GM23338 (cell line): Measurements from ENCODE around the gene TMA7B.

Experiments
- CREB1 ChIP-seq: fragments of 250-450 bp; sonication (Bioruptor Pico); IDR thresholded peaks from 2 replicates; pipeline ENCODE4 v1.5.0; 2020; ENCODE audit warnings: low read depth, mild to moderate bottlenecking, moderate library complexity
- ETS1 ChIP-seq: IDR thresholded peaks from 2 replicates; pipeline ENCODE4 v1.6.1; 2016; ENCODE audit warnings: antibody characterized with exemption
- EZH2 ChIP-seq: fragments of 200-600 bp; sonication (generic); IDR thresholded peaks from one replicate; pipeline ENCODE4 v1.8.0; 2017; ENCODE audit warnings: antibody characterized with exemption, mild to moderate bottlenecking, low read depth; ENCODE audit not compliant: unreplicated experiment
- EZH2phosphoT487 ChIP-seq: fragments of 200-600 bp; sonication (generic); IDR thresholded peaks from one replicate; pipeline ENCODE4 v1.8.1; 2018; ENCODE audit warnings: antibody characterized with exemption; ENCODE audit not compliant: unreplicated experiment
- JUNB ChIP-seq: IDR thresholded peaks from one replicate; pipeline ENCODE4 v1.6.1; 2016; ENCODE audit warnings: antibody characterized with exemption; ENCODE audit not compliant: unreplicated experiment
- POLR2AphosphoS5 ChIP-seq: IDR thresholded peaks from 2 replicates; pipeline ENCODE4 v1.6.1; 2016; ENCODE audit warnings: antibody characterized with exemption, low read depth
- STAT1 ChIP-seq: IDR thresholded peaks from one replicate; pipeline ENCODE4 v1.6.1; 2016; ENCODE audit warnings: antibody characterized with exemption; ENCODE audit not compliant: unreplicated experiment
- ZNF114 ChIP-seq: fragments of 250-450 bp; sonication (Bioruptor Pico); IDR thresholded peaks from 2 replicates; pipeline ENCODE4 v1.5.0; 2020; ENCODE audit warnings: mild to moderate bottlenecking, moderate library complexity
- ZNF331 ChIP-seq: fragments of 250-450 bp; sonication (Bioruptor Pico); IDR thresholded peaks from 2 replicates; pipeline ENCODE4 v1.5.0; 2020; ENCODE audit warnings: low read depth, mild to moderate bottlenecking, moderate library complexity
- TF ChIP-seq, protein P1 (sequence below), 2 experiments: fragments of 200-600 bp in 1 of 2; sonication (generic) in 1 of 2; conservative IDR thresholded peaks; 2 replicates each; pipeline versions ENCODE4 v1.5.1 to v1.6.1; 2016 to 2017; ENCODE audit warnings: antibody characterized with exemption in 2 of 2, low read depth in 2 of 2, mild to moderate bottlenecking in 2 of 2, moderate library complexity in 1 of 2
- TF ChIP-seq, protein P2 (sequence below): IDR thresholded peaks from one replicate; pipeline ENCODE4 v1.6.1; 2018; ENCODE audit warnings: antibody characterized with exemption; ENCODE audit not compliant: unreplicated experiment
- TF ChIP-seq, protein P3 (sequence below): fragments of 250-450 bp; sonication (Bioruptor Pico); IDR thresholded peaks from 2 replicates; pipeline ENCODE4 v1.5.0; 2020; ENCODE audit warnings: mild to moderate bottlenecking, moderate library complexity

DNA sequence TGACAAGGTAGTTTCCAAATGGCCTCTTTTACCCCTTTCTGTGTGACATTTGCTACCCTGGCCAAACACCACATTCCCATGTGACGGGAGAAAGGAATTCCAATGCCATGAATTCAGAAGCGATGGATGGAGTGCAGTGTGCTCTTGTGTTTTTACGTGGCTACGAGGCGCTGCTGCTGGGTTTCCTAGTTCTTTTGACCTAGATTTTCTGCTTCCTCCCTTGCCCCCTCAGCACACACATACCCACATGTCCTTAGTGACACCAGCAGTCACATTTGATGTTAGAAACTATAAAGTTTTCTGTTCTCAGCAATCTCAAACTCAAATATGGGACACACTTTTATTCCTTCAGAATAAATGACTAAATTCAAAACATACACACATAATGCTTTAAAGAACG is 7.8 kb upstream of the TMA7B start:
- TF ChIP-seq JUNB: no peak
- TF ChIP-seq, protein P1, sequence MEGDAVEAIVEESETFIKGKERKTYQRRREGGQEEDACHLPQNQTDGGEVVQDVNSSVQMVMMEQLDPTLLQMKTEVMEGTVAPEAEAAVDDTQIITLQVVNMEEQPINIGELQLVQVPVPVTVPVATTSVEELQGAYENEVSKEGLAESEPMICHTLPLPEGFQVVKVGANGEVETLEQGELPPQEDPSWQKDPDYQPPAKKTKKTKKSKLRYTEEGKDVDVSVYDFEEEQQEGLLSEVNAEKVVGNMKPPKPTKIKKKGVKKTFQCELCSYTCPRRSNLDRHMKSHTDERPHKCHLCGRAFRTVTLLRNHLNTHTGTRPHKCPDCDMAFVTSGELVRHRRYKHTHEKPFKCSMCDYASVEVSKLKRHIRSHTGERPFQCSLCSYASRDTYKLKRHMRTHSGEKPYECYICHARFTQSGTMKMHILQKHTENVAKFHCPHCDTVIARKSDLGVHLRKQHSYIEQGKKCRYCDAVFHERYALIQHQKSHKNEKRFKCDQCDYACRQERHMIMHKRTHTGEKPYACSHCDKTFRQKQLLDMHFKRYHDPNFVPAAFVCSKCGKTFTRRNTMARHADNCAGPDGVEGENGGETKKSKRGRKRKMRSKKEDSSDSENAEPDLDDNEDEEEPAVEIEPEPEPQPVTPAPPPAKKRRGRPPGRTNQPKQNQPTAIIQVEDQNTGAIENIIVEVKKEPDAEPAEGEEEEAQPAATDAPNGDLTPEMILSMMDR (conservative IDR thresholded peaks at IDR 0.05; ENCODE audit: low read depth in 2 of 2): no peak
- no peak for TF ChIP-seq EZH2phosphoT487
- no peak for TF ChIP-seq CREB1 (CRISPR knock-in tag)
- TF ChIP-seq EZH2: no peak
- TF ChIP-seq ETS1: no peak
- no peak for TF ChIP-seq POLR2AphosphoS5
- TF ChIP-seq, protein P2, sequence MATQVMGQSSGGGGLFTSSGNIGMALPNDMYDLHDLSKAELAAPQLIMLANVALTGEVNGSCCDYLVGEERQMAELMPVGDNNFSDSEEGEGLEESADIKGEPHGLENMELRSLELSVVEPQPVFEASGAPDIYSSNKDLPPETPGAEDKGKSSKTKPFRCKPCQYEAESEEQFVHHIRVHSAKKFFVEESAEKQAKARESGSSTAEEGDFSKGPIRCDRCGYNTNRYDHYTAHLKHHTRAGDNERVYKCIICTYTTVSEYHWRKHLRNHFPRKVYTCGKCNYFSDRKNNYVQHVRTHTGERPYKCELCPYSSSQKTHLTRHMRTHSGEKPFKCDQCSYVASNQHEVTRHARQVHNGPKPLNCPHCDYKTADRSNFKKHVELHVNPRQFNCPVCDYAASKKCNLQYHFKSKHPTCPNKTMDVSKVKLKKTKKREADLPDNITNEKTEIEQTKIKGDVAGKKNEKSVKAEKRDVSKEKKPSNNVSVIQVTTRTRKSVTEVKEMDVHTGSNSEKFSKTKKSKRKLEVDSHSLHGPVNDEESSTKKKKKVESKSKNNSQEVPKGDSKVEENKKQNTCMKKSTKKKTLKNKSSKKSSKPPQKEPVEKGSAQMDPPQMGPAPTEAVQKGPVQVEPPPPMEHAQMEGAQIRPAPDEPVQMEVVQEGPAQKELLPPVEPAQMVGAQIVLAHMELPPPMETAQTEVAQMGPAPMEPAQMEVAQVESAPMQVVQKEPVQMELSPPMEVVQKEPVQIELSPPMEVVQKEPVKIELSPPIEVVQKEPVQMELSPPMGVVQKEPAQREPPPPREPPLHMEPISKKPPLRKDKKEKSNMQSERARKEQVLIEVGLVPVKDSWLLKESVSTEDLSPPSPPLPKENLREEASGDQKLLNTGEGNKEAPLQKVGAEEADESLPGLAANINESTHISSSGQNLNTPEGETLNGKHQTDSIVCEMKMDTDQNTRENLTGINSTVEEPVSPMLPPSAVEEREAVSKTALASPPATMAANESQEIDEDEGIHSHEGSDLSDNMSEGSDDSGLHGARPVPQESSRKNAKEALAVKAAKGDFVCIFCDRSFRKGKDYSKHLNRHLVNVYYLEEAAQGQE: no peak
- no peak for TF ChIP-seq ZNF114 (CRISPR knock-in tag)
- no peak for TF ChIP-seq ZNF331 (CRISPR knock-in tag)
- TF ChIP-seq, protein P3, sequence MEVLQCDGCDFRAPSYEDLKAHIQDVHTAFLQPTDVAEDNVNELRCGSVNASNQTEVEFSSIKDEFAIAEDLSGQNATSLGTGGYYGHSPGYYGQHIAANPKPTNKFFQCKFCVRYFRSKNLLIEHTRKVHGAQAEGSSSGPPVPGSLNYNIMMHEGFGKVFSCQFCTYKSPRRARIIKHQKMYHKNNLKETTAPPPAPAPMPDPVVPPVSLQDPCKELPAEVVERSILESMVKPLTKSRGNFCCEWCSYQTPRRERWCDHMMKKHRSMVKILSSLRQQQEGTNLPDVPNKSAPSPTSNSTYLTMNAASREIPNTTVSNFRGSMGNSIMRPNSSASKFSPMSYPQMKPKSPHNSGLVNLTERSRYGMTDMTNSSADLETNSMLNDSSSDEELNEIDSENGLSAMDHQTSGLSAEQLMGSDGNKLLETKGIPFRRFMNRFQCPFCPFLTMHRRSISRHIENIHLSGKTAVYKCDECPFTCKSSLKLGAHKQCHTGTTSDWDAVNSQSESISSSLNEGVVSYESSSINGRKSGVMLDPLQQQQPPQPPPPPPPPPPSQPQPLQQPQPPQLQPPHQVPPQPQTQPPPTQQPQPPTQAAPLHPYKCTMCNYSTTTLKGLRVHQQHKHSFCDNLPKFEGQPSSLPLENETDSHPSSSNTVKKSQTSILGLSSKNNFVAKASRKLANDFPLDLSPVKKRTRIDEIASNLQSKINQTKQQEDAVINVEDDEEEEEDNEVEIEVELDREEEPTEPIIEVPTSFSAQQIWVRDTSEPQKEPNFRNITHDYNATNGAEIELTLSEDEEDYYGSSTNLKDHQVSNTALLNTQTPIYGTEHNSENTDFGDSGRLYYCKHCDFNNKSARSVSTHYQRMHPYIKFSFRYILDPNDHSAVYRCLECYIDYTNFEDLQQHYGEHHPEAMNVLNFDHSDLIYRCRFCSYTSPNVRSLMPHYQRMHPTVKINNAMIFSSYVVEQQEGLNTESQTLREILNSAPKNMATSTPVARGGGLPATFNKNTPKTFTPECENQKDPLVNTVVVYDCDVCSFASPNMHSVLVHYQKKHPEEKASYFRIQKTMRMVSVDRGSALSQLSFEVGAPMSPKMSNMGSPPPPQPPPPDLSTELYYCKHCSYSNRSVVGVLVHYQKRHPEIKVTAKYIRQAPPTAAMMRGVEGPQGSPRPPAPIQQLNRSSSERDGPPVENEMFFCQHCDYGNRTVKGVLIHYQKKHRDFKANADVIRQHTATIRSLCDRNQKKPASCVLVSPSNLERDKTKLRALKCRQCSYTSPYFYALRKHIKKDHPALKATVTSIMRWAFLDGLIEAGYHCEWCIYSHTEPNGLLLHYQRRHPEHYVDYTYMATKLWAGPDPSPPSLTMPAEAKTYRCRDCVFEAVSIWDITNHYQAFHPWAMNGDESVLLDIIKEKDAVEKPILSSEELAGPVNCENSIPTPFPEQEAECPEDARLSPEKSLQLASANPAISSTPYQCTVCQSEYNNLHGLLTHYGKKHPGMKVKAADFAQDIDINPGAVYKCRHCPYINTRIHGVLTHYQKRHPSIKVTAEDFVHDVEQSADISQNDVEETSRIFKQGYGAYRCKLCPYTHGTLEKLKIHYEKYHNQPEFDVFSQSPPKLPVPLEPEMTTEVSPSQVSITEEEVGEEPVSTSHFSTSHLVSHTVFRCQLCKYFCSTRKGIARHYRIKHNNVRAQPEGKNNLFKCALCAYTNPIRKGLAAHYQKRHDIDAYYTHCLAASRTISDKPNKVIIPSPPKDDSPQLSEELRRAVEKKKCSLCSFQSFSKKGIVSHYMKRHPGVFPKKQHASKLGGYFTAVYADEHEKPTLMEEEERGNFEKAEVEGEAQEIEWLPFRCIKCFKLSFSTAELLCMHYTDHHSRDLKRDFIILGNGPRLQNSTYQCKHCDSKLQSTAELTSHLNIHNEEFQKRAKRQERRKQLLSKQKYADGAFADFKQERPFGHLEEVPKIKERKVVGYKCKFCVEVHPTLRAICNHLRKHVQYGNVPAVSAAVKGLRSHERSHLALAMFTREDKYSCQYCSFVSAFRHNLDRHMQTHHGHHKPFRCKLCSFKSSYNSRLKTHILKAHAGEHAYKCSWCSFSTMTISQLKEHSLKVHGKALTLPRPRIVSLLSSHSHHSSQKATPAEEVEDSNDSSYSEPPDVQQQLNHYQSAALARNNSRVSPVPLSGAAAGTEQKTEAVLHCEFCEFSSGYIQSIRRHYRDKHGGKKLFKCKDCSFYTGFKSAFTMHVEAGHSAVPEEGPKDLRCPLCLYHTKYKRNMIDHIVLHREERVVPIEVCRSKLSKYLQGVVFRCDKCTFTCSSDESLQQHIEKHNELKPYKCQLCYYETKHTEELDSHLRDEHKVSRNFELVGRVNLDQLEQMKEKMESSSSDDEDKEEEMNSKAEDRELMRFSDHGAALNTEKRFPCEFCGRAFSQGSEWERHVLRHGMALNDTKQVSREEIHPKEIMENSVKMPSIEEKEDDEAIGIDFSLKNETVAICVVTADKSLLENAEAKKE (CRISPR knock-in tag): no peak
- no peak for TF ChIP-seq STAT1
